Measurements from ENCODE around the gene BACH2.
"Not testable (repeated sequence)": the region's sequence is repeated elsewhere in the genome, so short reads cannot be mapped to it uniquely, and the experiment has no call there.

BACH2 gene

GRCh38 chr6:90121982-90122381, 174.7 kb downstream of the BACH2 start:
- DNase-seq (ENCODE audit: low spot score), result no peak

- DNase-seq (ENCODE audit: low spot score), result no peak
These were observed 176.3 kb downstream of the BACH2 start for GRCh38 chr6:90120327-90120726.

GRCh38 chr6:90119618-90120017, 177.0 kb downstream of the BACH2 start:
- DNase-seq (ENCODE audit: low spot score), result no peak

GRCh38 chr6:90118581-90118980, 178.1 kb downstream of the BACH2 start:
- no peak for DNase-seq (ENCODE audit: low spot score)

- no peak for DNase-seq (ENCODE audit: low spot score)
These were observed 178.6 kb downstream of the BACH2 start for GRCh38 chr6:90118069-90118468.

GRCh38 chr6:90116126-90116525, 180.5 kb downstream of the BACH2 start:
- DNase-seq (ENCODE audit: low spot score), result not testable (repeated sequence)

- DNase-seq (ENCODE audit: low spot score), result no peak
These were observed 183.3 kb downstream of the BACH2 start for GRCh38 chr6:90113389-90113788.

- no peak for DNase-seq (ENCODE audit: low spot score)
These were observed 185.3 kb downstream of the BACH2 start for GRCh38 chr6:90111387-90111786.

- no peak for DNase-seq (ENCODE audit: low spot score)
These were observed 185.7 kb downstream of the BACH2 start for GRCh38 chr6:90110971-90111370.

- no peak for DNase-seq (ENCODE audit: low spot score)
These were observed 187.5 kb downstream of the BACH2 start for GRCh38 chr6:90109141-90109540.

- no peak for DNase-seq (ENCODE audit: low spot score)
These were observed 188.8 kb downstream of the BACH2 start for GRCh38 chr6:90107771-90108282.

- DNase-seq (ENCODE audit: low spot score), result no peak
These were observed 189.3 kb downstream of the BACH2 start for GRCh38 chr6:90107371-90107770.

GRCh38 chr6:90106449-90106848, 190.2 kb downstream of the BACH2 start:
- no peak for DNase-seq (ENCODE audit: low spot score)

GRCh38 chr6:90105506-90106170, 191.0 kb downstream of the BACH2 start:
- DNase-seq (ENCODE audit: low spot score), result no peak

- peak; percentile 86 for DNase-seq (ENCODE audit: low spot score)
These were observed 193.4 kb downstream of the BACH2 start for GRCh38 chr6:90103056-90103800.

GRCh38 chr6:90101403-90101802, 195.2 kb downstream of the BACH2 start:
- no peak for DNase-seq (ENCODE audit: low spot score)

- no peak for DNase-seq (ENCODE audit: low spot score)
These were observed 196.5 kb downstream of the BACH2 start for GRCh38 chr6:90100059-90100665.

GRCh38 chr6:90098627-90099026, 198.0 kb downstream of the BACH2 start:
- no peak for DNase-seq (ENCODE audit: low spot score)

GRCh38 chr6:90098001-90098531, 198.6 kb downstream of the BACH2 start:
- DNase-seq (ENCODE audit: low spot score), result peak; percentile 8

- DNase-seq (ENCODE audit: low spot score), result peak; percentile 58
These were observed 199.3 kb downstream of the BACH2 start for GRCh38 chr6:90097356-90097755.

GRCh38 chr6:90096818-90097217, 199.8 kb downstream of the BACH2 start:
- DNase-seq (ENCODE audit: low spot score), result no peak

- DNase-seq (ENCODE audit: low spot score), result no peak
These were observed 200.9 kb downstream of the BACH2 start for GRCh38 chr6:90095788-90096187.

- no peak for DNase-seq (ENCODE audit: low spot score)
These were observed 201.5 kb downstream of the BACH2 start for GRCh38 chr6:90095145-90095544.
